Activated T-helper 17 cell treated with anti-CD3 and anti-CD28 coated beads, Interleukin-2, amount 50 U/mL, for 72 hours (primary cell): ENCODE data around the gene SMC1B. TPM values are rescaled to one million over a fixed set of nuclear protein-coding genes. Genes with fewer than 3 reads are reported as not detected.
"Not testable (repeated sequence)": the region's sequence is repeated elsewhere in the genome, so short reads cannot be mapped to it uniquely, and the experiment has no call there.

Experiments
- ATAC-seq: fragments of 150-1000 bp; cut with Tn5 transposase; replicated peaks from 2 replicates; pipeline ENCODE4 v1.10.0; 2021; ENCODE audit warnings: mild to moderate bottlenecking, moderate library complexity
- H3K27ac Mint-ChIP-seq: one replicate; pipeline ENCODE4 v1.8.0; 2022; ENCODE audit warnings: mixed read lengths
- H3K27me3 Mint-ChIP-seq: one replicate; pipeline ENCODE4 v1.8.0; 2022; ENCODE audit warnings: mixed read lengths
- H3K36me3 Mint-ChIP-seq: one replicate; pipeline ENCODE4 v1.8.0; 2022; ENCODE audit warnings: low read depth, mild to moderate bottlenecking, mixed read lengths
- H3K4me1 Mint-ChIP-seq: one replicate; pipeline ENCODE4 v1.8.0; 2022; ENCODE audit warnings: mixed read lengths
- H3K4me3 Mint-ChIP-seq: one replicate; pipeline ENCODE4 v1.8.0; 2022; ENCODE audit warnings: mild to moderate bottlenecking, mixed read lengths
- H3K9me3 Mint-ChIP-seq: one replicate; pipeline ENCODE4 v1.8.0; 2022; ENCODE audit warnings: mixed read lengths
- total RNA-seq, 2 donors: library from RNA; stranded (reverse); gene quantifications; one replicate each; pipeline ENCODE4 v1.2.3, GENCODE V29; 2022

The SMC1B gene
- total RNA-seq, 2 donors from 2014 or later, result 0.43 to 1.7 TPM

DNA sequence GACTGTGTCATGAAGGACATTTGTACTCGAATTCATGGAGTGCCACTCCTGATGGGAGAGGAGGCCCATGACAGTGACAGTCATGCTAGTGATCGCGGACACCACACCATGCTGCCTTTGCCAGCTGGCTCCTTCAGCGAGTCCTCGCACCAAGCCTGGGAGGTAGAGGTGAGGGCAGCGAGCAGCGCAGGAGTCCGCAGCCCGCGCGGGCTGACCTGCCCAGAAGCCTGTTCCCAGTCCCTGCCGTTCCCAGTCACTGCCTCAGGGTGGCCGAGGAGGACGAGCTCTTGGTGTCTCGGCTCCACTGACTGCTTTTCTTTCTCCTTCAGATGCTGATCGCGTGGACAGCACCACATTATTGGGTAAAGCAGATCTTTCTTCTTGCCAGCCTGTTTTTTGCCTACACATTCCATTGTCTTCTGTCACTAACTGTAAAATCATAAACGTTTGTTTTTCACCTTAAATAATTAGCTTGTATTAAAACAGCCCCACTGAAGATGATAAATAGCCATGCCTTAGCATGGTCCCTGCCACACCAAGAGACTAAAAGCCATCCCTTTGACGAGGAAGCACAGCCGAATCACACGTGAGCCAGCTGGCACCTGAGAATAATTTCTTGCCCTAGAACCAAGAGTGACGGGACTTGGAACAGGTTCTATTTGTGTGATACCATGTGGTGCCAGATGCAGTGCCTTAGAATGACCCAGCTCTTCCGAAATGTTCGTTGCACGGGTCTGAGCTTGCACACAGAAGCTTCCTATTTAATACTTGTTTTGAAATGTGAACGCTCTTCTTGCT, 78.2 kb downstream of the SMC1B start:
- no peak for ATAC-seq
- no peaks in the 10 kb centered on the region for H3K4me1 Mint-ChIP-seq
- no peaks in the 10 kb centered on the region for H3K27me3 Mint-ChIP-seq
- peaks cover 100% of the 10 kb centered on the region for H3K36me3 Mint-ChIP-seq
- H3K4me3 Mint-ChIP-seq, result no peak overlapping the region
- H3K9me3 Mint-ChIP-seq, result no peaks in the 10 kb centered on the region
- H3K27ac Mint-ChIP-seq, result no peak overlapping the region

DNA sequence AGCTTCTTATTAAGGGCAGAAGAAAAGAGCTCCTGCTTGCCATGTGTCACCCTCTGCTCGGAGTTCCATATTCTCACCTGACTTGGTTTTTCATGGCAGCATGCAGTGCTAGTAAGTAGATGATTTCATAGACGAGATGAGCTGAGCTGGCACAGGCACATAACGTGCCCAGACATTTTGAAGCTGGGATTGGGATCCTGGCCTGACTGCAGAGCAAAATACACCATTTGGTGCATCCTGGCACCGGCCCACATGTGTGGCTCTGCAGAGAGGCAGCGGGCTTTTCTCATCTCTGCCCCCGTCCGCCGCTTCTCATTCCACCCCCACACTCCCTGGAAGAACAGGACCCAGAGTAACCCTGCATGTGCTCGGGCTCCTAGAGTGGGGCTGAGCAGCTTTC, 78.9 kb downstream of the SMC1B start:
- peaks cover 100% of the 10 kb centered on the region for H3K36me3 Mint-ChIP-seq
- no peak for ATAC-seq
- H3K9me3 Mint-ChIP-seq, result no peaks in the 10 kb centered on the region

DNA sequence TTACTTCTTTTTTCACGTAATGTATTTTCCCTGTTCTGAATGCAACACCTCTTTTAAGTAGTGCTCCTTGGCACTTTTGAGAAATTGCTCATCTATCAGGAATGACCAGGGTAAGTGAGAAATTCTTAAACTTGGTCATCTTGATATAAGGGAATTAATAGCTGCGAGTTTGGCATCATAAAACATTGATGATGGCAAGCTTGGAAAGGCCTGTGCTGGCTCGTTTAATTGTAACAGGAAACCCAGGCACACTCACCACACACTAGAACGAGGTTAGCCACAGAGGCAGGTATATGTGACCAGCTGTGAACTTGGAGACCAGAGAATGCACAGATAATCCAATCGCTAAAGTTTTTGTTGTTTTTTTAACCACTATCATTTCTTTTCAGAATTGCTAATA, 79.3 kb downstream of the SMC1B start:
- no peaks in the 10 kb centered on the region for H3K9me3 Mint-ChIP-seq
- ATAC-seq, result no peak
- H3K4me1 Mint-ChIP-seq, result no peaks in the 10 kb centered on the region
- peaks cover 100% of the 10 kb centered on the region for H3K36me3 Mint-ChIP-seq
- no peaks in the 10 kb centered on the region for H3K27me3 Mint-ChIP-seq
- H3K4me3 Mint-ChIP-seq, result no peak overlapping the region
- H3K27ac Mint-ChIP-seq, result no peak overlapping the region

More for the DNA sequence above, 78.9 kb downstream of the SMC1B start:
- no peak overlapping the region for H3K27ac Mint-ChIP-seq
- H3K4me1 Mint-ChIP-seq, result no peaks in the 10 kb centered on the region
- no peaks in the 10 kb centered on the region for H3K27me3 Mint-ChIP-seq
- no peak overlapping the region for H3K4me3 Mint-ChIP-seq

DNA sequence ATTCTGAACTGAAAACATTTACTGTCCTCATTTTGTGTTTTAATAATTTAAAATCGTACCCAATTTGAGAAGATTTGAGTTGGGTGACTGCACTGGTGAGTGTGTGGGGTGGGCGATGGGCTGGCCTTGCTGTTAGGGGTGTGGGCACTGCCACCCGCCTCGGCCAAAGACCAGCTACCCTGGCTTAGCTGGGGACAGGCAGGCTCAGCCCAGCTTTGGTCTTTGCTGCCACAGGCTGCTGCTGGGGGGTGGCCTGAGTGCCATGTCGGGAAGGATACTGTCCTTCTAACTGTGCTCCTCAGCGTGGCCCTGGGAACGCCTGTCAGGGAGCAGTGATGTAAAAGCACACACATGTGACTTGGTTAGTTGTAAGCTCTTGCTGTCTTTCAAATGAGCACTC, 81.4 kb downstream of the SMC1B start:
- no peak overlapping the region for H3K27ac Mint-ChIP-seq
- no peak overlapping the region for H3K4me3 Mint-ChIP-seq
- no peaks in the 10 kb centered on the region for H3K9me3 Mint-ChIP-seq
- ATAC-seq, result no peak
- no peaks in the 10 kb centered on the region for H3K4me1 Mint-ChIP-seq
- H3K36me3 Mint-ChIP-seq, result peaks cover 96% of the 10 kb centered on the region
- H3K27me3 Mint-ChIP-seq, result no peaks in the 10 kb centered on the region

DNA sequence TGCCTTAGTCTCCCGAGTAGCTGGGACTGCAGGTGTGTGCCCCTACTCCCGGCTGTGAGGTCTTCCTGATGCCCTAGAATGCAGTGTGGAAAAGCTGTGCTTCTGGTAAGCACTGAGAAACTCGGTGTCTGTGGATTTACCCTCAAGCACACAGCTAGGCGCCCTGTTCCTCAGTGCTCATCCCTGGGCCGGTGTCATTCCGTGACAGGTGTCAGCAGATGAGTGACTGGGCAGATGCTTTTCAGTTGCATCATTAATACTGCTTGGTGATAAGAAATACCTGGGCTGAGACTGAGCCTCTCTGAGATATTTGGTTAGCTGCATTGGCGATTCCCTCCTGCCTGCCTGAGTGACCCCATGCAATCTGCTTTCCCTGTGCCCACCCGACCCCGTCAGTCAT, 81.9 kb downstream of the SMC1B start:
- no peaks in the 10 kb centered on the region for H3K4me1 Mint-ChIP-seq
- no peaks in the 10 kb centered on the region for H3K9me3 Mint-ChIP-seq
- H3K27me3 Mint-ChIP-seq, result no peaks in the 10 kb centered on the region
- no peak overlapping the region for H3K4me3 Mint-ChIP-seq
- no peak overlapping the region for H3K27ac Mint-ChIP-seq
- peaks cover 92% of the 10 kb centered on the region for H3K36me3 Mint-ChIP-seq
- no peak for ATAC-seq

DNA sequence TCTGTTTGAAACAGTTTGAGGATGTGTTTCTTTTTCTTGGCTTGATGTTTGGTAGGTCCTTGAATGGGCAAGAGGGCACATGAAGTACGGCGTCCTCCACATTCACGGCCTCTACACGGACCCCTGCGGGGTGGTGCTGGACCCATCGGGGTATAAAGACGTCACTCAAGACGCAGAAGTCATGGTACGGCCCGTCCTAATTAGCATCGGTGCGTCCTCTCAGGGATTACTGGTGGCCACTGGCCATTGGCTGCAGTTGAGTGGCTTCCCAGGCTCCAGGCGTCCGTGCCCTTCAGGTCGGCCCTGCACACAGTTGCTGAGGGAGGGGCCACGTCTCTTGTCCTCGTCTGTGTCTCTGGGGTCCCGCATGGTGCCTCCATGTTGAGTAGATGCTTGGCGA, 82.9 kb downstream of the SMC1B start:
- Mint-ChIP-seq H3K27me3 (no peaks in the 10 kb centered on the region), H3K4me1 (peaks cover 2% of the 10 kb centered on the region), H3K27ac (no peak overlapping the region)

DNA sequence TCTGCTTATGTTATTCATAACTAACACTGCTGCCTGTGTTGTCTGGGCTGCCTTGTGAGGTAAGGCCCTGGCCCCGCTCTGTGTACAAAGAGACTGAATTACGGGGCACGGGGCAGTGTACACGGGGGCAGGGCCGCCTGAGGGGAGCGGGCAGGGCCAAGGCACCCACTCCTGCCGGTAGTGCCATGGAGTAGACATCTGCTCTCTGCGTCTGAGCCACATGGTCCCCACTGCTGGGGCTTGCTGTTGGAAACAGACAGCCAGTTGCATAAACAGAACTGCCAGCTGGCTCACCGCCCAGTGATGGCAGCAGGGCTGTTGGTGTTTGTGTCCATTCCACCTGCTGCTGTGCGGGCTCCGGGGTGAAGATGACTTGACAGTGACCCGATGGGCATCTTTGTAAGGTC, 83.9 kb downstream of the SMC1B start:
- ATAC-seq, result no peak
- H3K9me3 Mint-ChIP-seq, result no peaks in the 10 kb centered on the region
- peaks cover 7% of the 10 kb centered on the region for H3K4me1 Mint-ChIP-seq
- H3K27ac Mint-ChIP-seq, result peak overlapping the region; percentile 51
- no peaks in the 10 kb centered on the region for H3K27me3 Mint-ChIP-seq
- H3K4me3 Mint-ChIP-seq, result no peak overlapping the region
- peaks cover 92% of the 10 kb centered on the region for H3K36me3 Mint-ChIP-seq

More for the DNA sequence above, 82.9 kb downstream of the SMC1B start:
- Mint-ChIP-seq H3K9me3 (no peaks in the 10 kb centered on the region), H3K4me3 (no peak overlapping the region), H3K36me3 (peaks cover 92% of the 10 kb centered on the region)
- no peak for ATAC-seq

DNA sequence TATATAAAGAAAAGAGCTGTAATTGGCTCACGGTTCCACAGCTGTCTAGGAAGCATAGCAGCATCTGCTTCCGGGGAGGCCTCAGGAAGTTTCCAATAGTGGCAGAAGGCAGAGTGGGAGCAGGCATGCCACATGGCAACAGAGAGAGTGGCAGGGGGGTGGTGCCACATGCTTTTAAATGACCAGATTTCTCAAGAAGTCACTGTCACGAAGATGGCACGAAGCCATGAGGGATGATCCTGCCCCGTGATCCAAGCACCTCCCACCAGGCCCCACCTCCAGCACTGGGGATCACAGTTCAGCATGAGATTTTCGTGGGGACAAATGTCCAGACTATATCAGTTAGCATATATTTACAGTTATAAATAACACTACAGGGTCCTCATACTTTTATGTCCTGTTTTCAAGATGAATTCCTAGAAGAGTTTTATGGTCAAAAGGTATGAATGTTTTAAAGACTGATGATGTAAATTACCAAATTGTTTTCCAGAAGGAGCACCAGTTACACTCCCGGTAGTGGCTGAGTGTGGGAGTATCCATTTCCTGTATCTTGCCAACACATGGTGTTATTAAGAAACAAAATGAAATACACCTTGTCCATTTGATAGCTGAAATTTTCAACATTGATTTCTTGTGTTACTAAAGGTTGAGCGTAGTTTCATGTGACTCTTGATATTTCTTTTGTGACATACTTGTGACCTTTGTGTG, 84.4 kb downstream of the SMC1B start:
- Mint-ChIP-seq H3K27me3 (no peaks in the 10 kb centered on the region), H3K27ac (peak overlapping the region; percentile 51), H3K36me3 (peaks cover 92% of the 10 kb centered on the region), H3K9me3 (no peaks in the 10 kb centered on the region), H3K4me1 (peaks cover 9% of the 10 kb centered on the region), H3K4me3 (no peak overlapping the region)
- no peak for ATAC-seq

DNA sequence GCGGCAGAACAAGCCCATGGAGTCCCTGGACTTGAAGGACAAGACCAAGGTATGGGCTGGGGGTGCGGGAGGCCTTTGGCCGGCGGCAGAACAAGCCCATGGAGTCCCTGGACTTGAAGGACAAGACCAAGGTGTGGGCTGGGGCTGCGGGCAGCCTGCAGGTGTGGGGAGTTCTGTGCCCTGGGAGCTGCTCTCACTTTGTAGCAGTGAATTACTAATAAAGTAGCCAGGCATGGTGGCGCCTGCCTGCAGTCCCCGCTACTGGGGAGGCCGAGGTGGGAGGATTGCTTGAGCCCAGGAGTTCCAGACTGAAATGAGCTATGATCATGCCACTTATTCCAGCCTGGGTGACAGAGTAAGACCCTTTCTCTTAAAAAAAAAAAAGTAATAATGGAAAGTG, 85.1 kb downstream of the SMC1B start:
- H3K27me3 Mint-ChIP-seq, H3K9me3 Mint-ChIP-seq, H3K4me3 Mint-ChIP-seq, ATAC-seq: not testable (repeated sequence)
- Mint-ChIP-seq H3K27ac (peak overlapping the region; percentile 51), H3K4me1 (peaks cover 12% of the 10 kb centered on the region), H3K36me3 (peaks cover 92% of the 10 kb centered on the region)

DNA sequence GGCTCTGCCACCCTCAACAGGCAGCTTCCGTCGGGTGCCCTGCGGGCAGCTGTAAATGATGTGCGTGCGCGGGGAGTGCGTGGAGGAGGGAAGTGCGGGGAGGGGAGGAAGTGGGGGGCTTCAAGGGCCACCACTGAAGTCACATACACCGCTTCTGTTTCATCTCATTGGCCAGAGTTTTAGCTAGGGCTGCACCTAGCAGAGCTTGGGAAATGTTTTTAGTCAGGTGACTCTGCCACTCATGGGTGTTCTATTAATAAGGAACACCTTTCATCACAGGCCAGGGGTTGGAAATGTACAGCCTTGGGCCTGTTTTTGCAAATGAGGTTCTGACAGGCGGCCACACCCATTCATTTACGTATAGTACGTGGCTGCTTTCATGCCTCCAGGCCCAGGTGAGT, 89.1 kb downstream of the SMC1B start:
- Mint-ChIP-seq H3K27ac (peak overlapping the region; percentile 60), H3K4me3 (no peak overlapping the region), H3K36me3 (peaks cover 83% of the 10 kb centered on the region), H3K27me3 (no peaks in the 10 kb centered on the region), H3K4me1 (peaks cover 21% of the 10 kb centered on the region), H3K9me3 (no peaks in the 10 kb centered on the region)
- ATAC-seq, result no peak

DNA sequence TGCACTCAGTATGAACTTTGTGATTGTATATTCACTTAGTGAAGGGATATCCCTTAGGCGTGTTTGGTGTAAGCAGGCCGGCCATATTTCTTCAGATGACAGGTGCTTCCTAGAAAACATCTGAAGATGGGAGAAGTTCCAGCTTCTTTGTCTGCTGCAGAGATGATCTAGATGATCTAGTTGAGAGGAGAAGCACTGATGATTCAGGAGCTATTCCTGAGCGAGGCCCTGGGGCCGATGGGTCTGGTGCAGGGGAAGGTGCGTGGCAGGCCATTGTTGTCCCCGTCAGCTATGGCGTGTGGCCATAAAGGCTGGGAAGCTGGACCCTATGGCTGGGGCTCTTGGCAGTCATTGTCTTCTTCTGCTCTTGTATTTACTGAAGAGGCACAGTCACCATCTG, 89.7 kb downstream of the SMC1B start:
- ATAC-seq, result no peak
- H3K4me3 Mint-ChIP-seq, result peak overlapping the region; percentile 30
- H3K27ac Mint-ChIP-seq, result peak overlapping the region; percentile 60
- peaks cover 83% of the 10 kb centered on the region for H3K36me3 Mint-ChIP-seq
- no peaks in the 10 kb centered on the region for H3K27me3 Mint-ChIP-seq
- peaks cover 26% of the 10 kb centered on the region for H3K4me1 Mint-ChIP-seq
- H3K9me3 Mint-ChIP-seq, result no peaks in the 10 kb centered on the region

DNA sequence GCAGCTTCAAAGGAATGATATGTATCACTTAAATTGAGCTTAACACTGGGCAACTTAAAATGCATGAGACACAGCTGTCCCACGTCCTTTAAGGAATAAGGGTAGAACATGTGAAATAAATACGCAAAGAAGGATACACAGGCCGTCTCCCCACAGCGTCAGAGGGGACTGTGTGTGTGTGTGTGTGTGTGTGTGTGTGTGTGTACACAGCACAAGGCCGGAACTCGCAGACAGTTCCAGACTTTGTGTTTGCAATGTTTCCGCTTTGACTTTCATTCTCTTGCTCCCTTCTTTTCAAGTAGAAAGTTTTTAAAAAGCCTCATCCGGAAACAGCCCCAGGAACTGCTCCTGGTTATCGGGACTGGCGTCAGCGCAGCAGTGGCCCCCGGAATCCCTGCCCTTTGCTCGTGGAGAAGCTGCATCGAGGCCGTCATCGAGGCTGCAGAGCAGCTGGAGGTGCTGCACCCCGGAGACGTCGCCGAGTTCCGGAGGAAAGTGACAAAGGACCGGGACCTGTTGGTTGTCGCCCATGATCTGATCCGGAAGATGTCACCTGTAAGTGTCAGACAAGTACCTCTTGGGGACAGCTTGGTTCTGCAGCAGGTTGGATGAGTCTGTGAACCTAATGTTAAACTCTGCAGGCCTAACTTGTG, 90.4 kb downstream of the SMC1B start:
- peaks cover 85% of the 10 kb centered on the region for H3K36me3 Mint-ChIP-seq
- peak overlapping the region; percentile 60 for H3K27ac Mint-ChIP-seq
- peak overlapping the region; percentile 30 for H3K4me3 Mint-ChIP-seq
- H3K9me3 Mint-ChIP-seq, result no peaks in the 10 kb centered on the region
- ATAC-seq, result no peak
- H3K4me1 Mint-ChIP-seq, result peaks cover 31% of the 10 kb centered on the region
- no peaks in the 10 kb centered on the region for H3K27me3 Mint-ChIP-seq

DNA sequence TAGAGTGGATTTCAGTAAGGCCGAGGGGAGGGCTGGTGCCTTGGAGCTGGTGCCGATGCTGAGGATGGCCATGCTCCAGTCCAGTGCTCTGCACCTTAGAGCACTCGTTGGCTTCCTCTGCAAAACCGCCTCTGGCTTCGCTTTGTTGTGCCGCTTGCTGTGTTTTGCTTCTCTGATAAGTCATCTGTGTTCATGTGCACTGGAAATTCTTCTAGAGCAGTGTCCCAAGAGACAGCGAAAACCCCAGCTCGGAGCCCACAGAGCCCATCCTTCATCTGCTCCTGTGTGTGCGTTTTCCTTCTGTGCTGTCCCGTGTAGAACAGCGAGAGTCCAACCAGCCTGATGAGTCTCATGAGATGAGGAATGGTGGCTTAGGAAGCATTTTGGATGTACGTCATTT, 91.6 kb downstream of the SMC1B start:
- Mint-ChIP-seq H3K4me1 (peaks cover 38% of the 10 kb centered on the region), H3K36me3 (peaks cover 76% of the 10 kb centered on the region), H3K27me3 (no peaks in the 10 kb centered on the region), H3K4me3 (peak overlapping the region; percentile 10), H3K27ac (peak overlapping the region; percentile 15), H3K9me3 (no peaks in the 10 kb centered on the region)
- ATAC-seq, result no peak

DNA sequence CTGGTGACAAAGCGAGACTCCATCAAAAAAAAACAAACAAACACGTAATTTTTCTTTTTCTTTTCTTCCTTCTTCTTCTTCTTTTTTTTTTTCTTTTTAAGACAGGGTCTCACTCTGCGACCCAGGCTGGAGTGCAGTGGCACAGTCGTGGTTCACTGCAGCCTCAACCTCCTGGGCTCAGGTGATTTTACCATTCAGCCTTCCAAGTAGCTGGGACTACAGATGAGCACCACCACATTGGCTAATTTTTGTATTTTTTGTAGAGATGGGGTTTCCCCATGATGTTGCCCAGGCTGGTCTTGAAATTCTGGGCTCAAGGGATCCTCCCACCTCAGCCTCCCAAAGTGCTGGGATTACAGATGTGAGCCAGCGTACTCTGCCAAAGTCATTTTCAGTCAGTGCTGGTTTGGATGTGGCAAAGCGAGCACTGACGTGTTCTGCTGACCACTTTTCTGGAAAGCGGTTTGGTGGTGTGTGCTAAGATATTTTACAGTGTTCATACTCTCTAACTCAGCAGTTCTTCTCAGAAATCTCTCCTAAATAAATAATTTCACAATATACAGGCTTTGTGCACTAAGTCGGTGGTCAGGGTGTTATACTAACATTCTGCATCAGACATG, 92.9 kb downstream of the SMC1B start:
- H3K36me3 Mint-ChIP-seq, result peaks cover 66% of the 10 kb centered on the region
- peak overlapping the region; percentile 80 for H3K4me3 Mint-ChIP-seq
- H3K9me3 Mint-ChIP-seq, result no peaks in the 10 kb centered on the region
- no peaks in the 10 kb centered on the region for H3K27me3 Mint-ChIP-seq
- H3K4me1 Mint-ChIP-seq, result peaks cover 41% of the 10 kb centered on the region
- peak overlapping the region; percentile 98 for H3K27ac Mint-ChIP-seq
- peak; percentile 16 for ATAC-seq
